Endothelial cell (in vitro differentiated cells): ENCODE results near the gene SEMA3F. TPM values are rescaled to one million over a fixed set of nuclear protein-coding genes. Genes with fewer than 3 reads are reported as not detected.

Experiments
- DNase-seq: peaks from one replicate; pipeline ENCODE4 v3.0.0; 2021; ENCODE audit warnings: low spot score
- H3K27ac Mint-ChIP-seq: one replicate; pipeline ENCODE4 v1.8.0; 2021; ENCODE audit warnings: mixed read lengths, inconsistent platforms; ENCODE audit not compliant: unreplicated experiment
- H3K27me3 Mint-ChIP-seq: one replicate; pipeline ENCODE4 v1.8.0; 2021; ENCODE audit warnings: mild to moderate bottlenecking, moderate library complexity, mixed read lengths, inconsistent platforms; ENCODE audit not compliant: unreplicated experiment
- H3K36me3 Mint-ChIP-seq: one replicate; pipeline ENCODE4 v1.8.0; 2021; ENCODE audit warnings: mild to moderate bottlenecking, low read depth, mixed read lengths, inconsistent platforms; ENCODE audit not compliant: unreplicated experiment
- H3K4me1 Mint-ChIP-seq: one replicate; pipeline ENCODE4 v1.8.0; 2021; ENCODE audit warnings: mild to moderate bottlenecking, mixed read lengths, inconsistent platforms; ENCODE audit not compliant: unreplicated experiment
- H3K4me3 Mint-ChIP-seq: one replicate; pipeline ENCODE4 v1.8.0; 2021; ENCODE audit warnings: mild to moderate bottlenecking, mixed read lengths, inconsistent platforms; ENCODE audit not compliant: unreplicated experiment
- H3K9me3 Mint-ChIP-seq: one replicate; pipeline ENCODE4 v1.8.0; 2021; ENCODE audit warnings: mixed read lengths, inconsistent platforms; ENCODE audit not compliant: unreplicated experiment
- CTCF ChIP-seq: fragments of 200-600 bp; sonication (generic); IDR thresholded peaks from one replicate; pipeline ENCODE4 v1.5.0; 2021; ENCODE audit warnings: antibody characterized with exemption; ENCODE audit not compliant: unreplicated experiment
- microRNA-seq: library from miRNA; unstranded; fragments of <30 nt; microRNA quantifications from one replicate; pipeline ENCODE4, GENCODE V29; 2020; ENCODE audit not compliant: unreplicated experiment
- total RNA-seq: library from RNA; stranded (reverse); fragmentation: NEBNext Ultra II Directional; extraction: Animal tissue kit (Norgen Biotek cat#: 25700); gene quantifications from one replicate; pipeline ENCODE4 v1.2.1, GENCODE V29; 2021; ENCODE audit not compliant: unreplicated experiment

SEMA3F gene
- total RNA-seq, 1 donor from 2014 or later, result 21.3 TPM

GRCh38 chr3:50237754-50238548, 82.8 kb downstream of the SEMA3F start:
- DNase-seq, result peak; percentile 74
- TF ChIP-seq CTCF, result no peak
- Mint-ChIP-seq H3K36me3 (peaks cover 30% of the 10 kb centered on the region), H3K27me3 (peaks cover 24% of the 10 kb centered on the region), H3K4me3 (peak overlapping the region; percentile 100), H3K27ac (peak overlapping the region; percentile 89), H3K4me1 (peaks cover 56% of the 10 kb centered on the region), H3K9me3 (no peaks in the 10 kb centered on the region)

GRCh38 chr3:50238549-50239026, 83.5 kb downstream of the SEMA3F start:
- peaks cover 30% of the 10 kb centered on the region for H3K36me3 Mint-ChIP-seq
- H3K27me3 Mint-ChIP-seq, result peaks cover 26% of the 10 kb centered on the region
- H3K4me1 Mint-ChIP-seq, result peaks cover 57% of the 10 kb centered on the region
- peak overlapping the region; percentile 100 for H3K4me3 Mint-ChIP-seq
- peak overlapping the region; percentile 90 for H3K27ac Mint-ChIP-seq
- DNase-seq, result no peak
- TF ChIP-seq CTCF, result no peak
- no peaks in the 10 kb centered on the region for H3K9me3 Mint-ChIP-seq

Small RNA genes within 50 kb of the gene (microRNA-seq; reads per million reads assigned to microRNA genes)
- gene MIR566 (not detected), gene MIR5787 (not detected)

Other genes starting within 250 kb of the SEMA3F start
- 6.1 TPM for gene MON1A, start 225.5 kb upstream of the SEMA3F start, total RNA-seq
- 76.2 TPM for gene RBM6, start 215.2 kb upstream of the SEMA3F start, total RNA-seq
- gene RBM5, start 66.4 kb upstream of the SEMA3F start, total RNA-seq, result 219 TPM
- 0.59 TPM for gene GNAT1, start 36.3 kb downstream of the SEMA3F start, total RNA-seq
- 0.56 TPM for gene SLC38A3, start 49.9 kb downstream of the SEMA3F start, total RNA-seq
- 771 TPM for gene GNAI2, start 80.9 kb downstream of the SEMA3F start, total RNA-seq
- 1.7 TPM for gene SEMA3B, start 113.8 kb downstream of the SEMA3F start, total RNA-seq
- 0.18 TPM for gene LSMEM2, start 123.8 kb downstream of the SEMA3F start, total RNA-seq
- gene IFRD2, start 137.1 kb downstream of the SEMA3F start, total RNA-seq, result 43.2 TPM
- 12.7 TPM for gene HYAL3, start 144.1 kb downstream of the SEMA3F start, total RNA-seq
- 17.1 TPM for gene NAA80, start 144.1 kb downstream of the SEMA3F start, total RNA-seq
- 1.6 TPM for gene HYAL1, start 148.2 kb downstream of the SEMA3F start, total RNA-seq
- gene HYAL2, start 167.4 kb downstream of the SEMA3F start, total RNA-seq, result 214 TPM
- 36.4 TPM for gene TUSC2, start 172.9 kb downstream of the SEMA3F start, total RNA-seq
- gene RASSF1, start 185.5 kb downstream of the SEMA3F start, total RNA-seq, result 14.8 TPM
- not detected for gene ZMYND10, start 190.4 kb downstream of the SEMA3F start, total RNA-seq
- gene NPRL2, start 195.5 kb downstream of the SEMA3F start, total RNA-seq, result 18.0 TPM
- gene CYB561D2, start 195.5 kb downstream of the SEMA3F start, total RNA-seq, result 5.5 TPM
- 44.9 TPM for gene TMEM115, start 204.2 kb downstream of the SEMA3F start, total RNA-seq